Tibial artery (tissue), 4 donors: ENCODE measurements around the gene FNBP1.
A peak's percentile ranks its signal among the peaks of the same experiment; 100 is the strongest.

Experiments
- DNase-seq, 2 donors: peaks; one replicate each; pipeline ENCODE4 v3.0.0-alpha.2; 2019
- H3K27ac ChIP-seq, 2 donors: fragments of 200-600 bp; sonication (generic) in 1 of 2; 1 replicate in 1 of 2; 2 replicates in 1 of 2; pipeline ENCODE4 v1.5.1; 2018 to 2019; ENCODE audit warnings: mild to moderate bottlenecking in 1 of 2
- H3K27me3 ChIP-seq, 2 donors: fragments of 200-600 bp; sonication (generic) in 1 of 2; one replicate each; pipeline versions ENCODE4 v1.5.1 to v1.6.0; 2016 to 2019
- H3K36me3 ChIP-seq, 3 donors: fragments of 200-600 bp; sonication (generic) in 2 of 3; one replicate each; pipeline ENCODE4 v1.5.1; 2016 to 2019; ENCODE audit warnings: mild to moderate bottlenecking in 2 of 3
- H3K4me1 ChIP-seq, 4 donors: fragments of 200-600 bp; sonication (generic) in 2 of 4; 1 replicate in 3 of 4; 2 replicates in 1 of 4; pipeline ENCODE4 v1.5.1; 2016 to 2019
- H3K4me3 ChIP-seq, 2 donors: fragments of 200-600 bp; sonication (generic) in 1 of 2; 1 replicate in 1 of 2; 2 replicates in 1 of 2; pipeline ENCODE4 v1.5.1; 2018 to 2019; ENCODE audit warnings: mild to moderate bottlenecking in 2 of 2
- H3K9me3 ChIP-seq, 3 donors: fragments of 200-600 bp; sonication (generic) in 1 of 3; one replicate each; pipeline ENCODE4 v1.5.1; 2016 to 2019
- CTCF ChIP-seq, 2 experiments: fragments of 200-600 bp in 1 of 2; fragments of 450-650 bp in 1 of 2; IDR thresholded peaks; one replicate each; pipeline ENCODE4 v1.5.1; 2017 to 2019; ENCODE audit warnings: antibody characterized with exemption in 2 of 2, mild to moderate bottlenecking in 1 of 2, moderate library complexity in 1 of 2
- intact Hi-C: fragments of 100-400 bp; cut with DNase I; formaldehyde crosslinking; loops from one replicate; pipeline ENCODE4 v1.15.0; 2023; ENCODE audit warnings: low total_unique reads

FNBP1 gene

GRCh38 chr9:129933185-129934040, 109.6 kb downstream of the FNBP1 start:
- H3K36me3 ChIP-seq, result peaks cover 0 to 8% (median 6%) of the 10 kb centered on the region in 3 donors
- TF ChIP-seq CTCF (IDR thresholded peaks at IDR 0.05), result no peak
- intact Hi-C loops, result no loop called here
- H3K27me3 ChIP-seq, result no peaks in the 10 kb centered on the region
- H3K4me3 ChIP-seq, result no peak overlapping the region
- peaks cover 0 to 72% (median 38%) of the 10 kb centered on the region in 4 donors for H3K4me1 ChIP-seq
- no peak for DNase-seq
- no peaks in the 10 kb centered on the region for H3K9me3 ChIP-seq
- peak overlapping the region; percentile 65 to 69 for H3K27ac ChIP-seq

GRCh38 chr9:129932303-129933151, 110.5 kb downstream of the FNBP1 start:
- peak overlapping the region in 1 of 2 donors; percentile 3 for H3K4me3 ChIP-seq
- H3K27ac ChIP-seq, result peak overlapping the region; percentile 65 to 69

GRCh38 chr9:129930743-129931142, 112.2 kb downstream of the FNBP1 start:
- DNase-seq, result no peak
- Histone ChIP-seq H3K4me3 (no peak overlapping the region), H3K36me3 (peaks cover 21 to 29% (median 26%) of the 10 kb centered on the region in 3 donors), H3K4me1 (peaks cover 0 to 48% (median 31%) of the 10 kb centered on the region in 4 donors), H3K27ac (peak overlapping the region in 1 of 2 donors; percentile 16), H3K9me3 (no peaks in the 10 kb centered on the region), H3K27me3 (no peaks in the 10 kb centered on the region)
- intact Hi-C loops, result no loop called here
- no peak for TF ChIP-seq CTCF (IDR thresholded peaks at IDR 0.05)

More at GRCh38 chr9:129932303-129933151, 110.5 kb downstream of the FNBP1 start:
- H3K4me1 ChIP-seq, result peaks cover 0 to 64% (median 32%) of the 10 kb centered on the region in 4 donors
- no peak for DNase-seq
- H3K9me3 ChIP-seq, result no peaks in the 10 kb centered on the region
- no peaks in the 10 kb centered on the region for H3K27me3 ChIP-seq
- TF ChIP-seq CTCF (IDR thresholded peaks at IDR 0.05), result no peak
- intact Hi-C loops, result no loop called here
- peaks cover 3 to 12% (median 11%) of the 10 kb centered on the region in 3 donors for H3K36me3 ChIP-seq

- Histone ChIP-seq H3K27ac (no peak overlapping the region), H3K9me3 (no peaks in the 10 kb centered on the region), H3K4me3 (no peak overlapping the region), H3K27me3 (no peaks in the 10 kb centered on the region), H3K4me1 (peaks cover 0 to 37% (median 22%) of the 10 kb centered on the region in 4 donors), H3K36me3 (peaks cover 30 to 40% (median 34%) of the 10 kb centered on the region in 3 donors)
- no peak for TF ChIP-seq CTCF (IDR thresholded peaks at IDR 0.05)
- intact Hi-C loops, result no loop called here
- no peak for DNase-seq
Observed at GRCh38 chr9:129929496-129930125, 113.4 kb downstream of the FNBP1 start.

- H3K4me3 ChIP-seq, result no peak overlapping the region
- no peak for DNase-seq
- no peak for TF ChIP-seq CTCF (IDR thresholded peaks at IDR 0.05)
- H3K36me3 ChIP-seq, result peaks cover 55 to 70% (median 68%) of the 10 kb centered on the region in 3 donors
- no peaks in the 10 kb centered on the region for H3K9me3 ChIP-seq
- no peaks in the 10 kb centered on the region for H3K4me1 ChIP-seq
- no peak overlapping the region for H3K27ac ChIP-seq
- H3K27me3 ChIP-seq, result no peaks in the 10 kb centered on the region
- intact Hi-C loops, result no loop called here
Observed at GRCh38 chr9:129923589-129923988, 119.4 kb downstream of the FNBP1 start.
